ENCODE data around the gene EOLA2. TPM values are rescaled to one million over a fixed set of nuclear protein-coding genes. Genes with fewer than 3 reads are reported as not detected.
"Not testable (repeated sequence)": the region's sequence is repeated elsewhere in the genome, so short reads cannot be mapped to it uniquely, and the experiment has no call there.

Gene EOLA2
- total RNA-seq, 1 experiment from 2014 or later: 43.6 TPM

GRCh38 chrX:149923836-149924235, 14.5 kb downstream of the EOLA2 start:
- not testable (repeated sequence) for H3K36me3 ChIP-seq (replicated peaks; ENCODE audit: control insufficient read depth, insufficient read depth, low read length); H3K27me3 ChIP-seq (ENCODE audit: control insufficient read depth, insufficient read depth, low read length); DNase-seq; H3K4me3 ChIP-seq (ENCODE audit: insufficient read depth, low read depth, low read length)

- H3K36me3 ChIP-seq (replicated peaks; ENCODE audit: control insufficient read depth, insufficient read depth, low read length): no peaks in the 10 kb centered on the region
- DNase-seq: no peak
- no peaks in the 10 kb centered on the region for H3K27me3 ChIP-seq (ENCODE audit: control insufficient read depth, insufficient read depth, low read length)
- H3K4me3 ChIP-seq (ENCODE audit: insufficient read depth, low read depth, low read length): no peak overlapping the region
Measured at GRCh38 chrX:149916745-149917392, 21.4 kb downstream of the EOLA2 start.

GRCh38 chrX:149910178-149910695, 28.1 kb downstream of the EOLA2 start:
- Histone ChIP-seq H3K4me3 (ENCODE audit: insufficient read depth, low read depth, low read length) (no peak overlapping the region), H3K36me3 (replicated peaks; ENCODE audit: control insufficient read depth, insufficient read depth, low read length) (no peaks in the 10 kb centered on the region), H3K27me3 (ENCODE audit: control insufficient read depth, insufficient read depth, low read length) (no peaks in the 10 kb centered on the region)
- no peak for DNase-seq

GRCh38 chrX:149909324-149910177, 28.7 kb downstream of the EOLA2 start:
- DNase-seq: no peak
- H3K4me3 ChIP-seq (ENCODE audit: insufficient read depth, low read depth, low read length): no peak overlapping the region
- H3K36me3 ChIP-seq (replicated peaks; ENCODE audit: control insufficient read depth, insufficient read depth, low read length): no peaks in the 10 kb centered on the region
- no peaks in the 10 kb centered on the region for H3K27me3 ChIP-seq (ENCODE audit: control insufficient read depth, insufficient read depth, low read length)

- H3K36me3 ChIP-seq (replicated peaks; ENCODE audit: control insufficient read depth, insufficient read depth, low read length): no peaks in the 10 kb centered on the region
- no peak for DNase-seq
- no peaks in the 10 kb centered on the region for H3K27me3 ChIP-seq (ENCODE audit: control insufficient read depth, insufficient read depth, low read length)
- H3K4me3 ChIP-seq (ENCODE audit: insufficient read depth, low read depth, low read length): no peak overlapping the region
Measured at GRCh38 chrX:149908727-149909126, 29.6 kb downstream of the EOLA2 start.

- DNase-seq: no peak
- Histone ChIP-seq H3K36me3 (replicated peaks; ENCODE audit: control insufficient read depth, insufficient read depth, low read length) (no peaks in the 10 kb centered on the region), H3K27me3 (ENCODE audit: control insufficient read depth, insufficient read depth, low read length) (no peaks in the 10 kb centered on the region), H3K4me3 (ENCODE audit: insufficient read depth, low read depth, low read length) (no peak overlapping the region)
Measured at GRCh38 chrX:149908308-149908707, 30.0 kb downstream of the EOLA2 start.

- Histone ChIP-seq H3K4me3 (ENCODE audit: insufficient read depth, low read depth, low read length) (no peak overlapping the region), H3K36me3 (replicated peaks; ENCODE audit: control insufficient read depth, insufficient read depth, low read length) (no peaks in the 10 kb centered on the region), H3K27me3 (ENCODE audit: control insufficient read depth, insufficient read depth, low read length) (no peaks in the 10 kb centered on the region)
- DNase-seq: peak; percentile 13
Measured at GRCh38 chrX:149903889-149904748, 34.2 kb downstream of the EOLA2 start.

- no peak overlapping the region for H3K4me3 ChIP-seq (ENCODE audit: insufficient read depth, low read depth, low read length)
- no peaks in the 10 kb centered on the region for H3K36me3 ChIP-seq (replicated peaks; ENCODE audit: control insufficient read depth, insufficient read depth, low read length)
- DNase-seq: no peak
- no peaks in the 10 kb centered on the region for H3K27me3 ChIP-seq (ENCODE audit: control insufficient read depth, insufficient read depth, low read length)
Measured at GRCh38 chrX:149898554-149898953, 39.7 kb downstream of the EOLA2 start.

GRCh38 chrX:149890828-149891227, 47.5 kb downstream of the EOLA2 start:
- not testable (repeated sequence) for DNase-seq; H3K27me3 ChIP-seq (ENCODE audit: control insufficient read depth, insufficient read depth, low read length); H3K4me3 ChIP-seq (ENCODE audit: insufficient read depth, low read depth, low read length); H3K36me3 ChIP-seq (replicated peaks; ENCODE audit: control insufficient read depth, insufficient read depth, low read length)

Other genes with a start within 250 kb of the EOLA2 start
- 0.18 and 0.62 TPM in 2 replicates for gene MAGEA11, start 226.4 kb downstream of the EOLA2 start, total RNA-seq (2014; rRNA removed; shearing (Covaris generic))
- gene HSFX1, start 164.4 kb downstream of the EOLA2 start, total RNA-seq (2014; rRNA removed; shearing (Covaris generic)): 0.11 and 0.76 TPM in 2 replicates
- not detected in 2 replicates for gene MAGEA9, start 156.6 kb downstream of the EOLA2 start, total RNA-seq (2014; rRNA removed; shearing (Covaris generic))
- not detected in 2 replicates for gene MAGEA8, start 57.3 kb downstream of the EOLA2 start, total RNA-seq (2014; rRNA removed; shearing (Covaris generic))
- not detected in 2 replicates for gene HSFX4, start 8.9 kb downstream of the EOLA2 start, total RNA-seq (2014; rRNA removed; shearing (Covaris generic))